Measurements from ENCODE around the gene IL32. TPM values are rescaled to one million over a fixed set of nuclear protein-coding genes. Genes with fewer than 3 reads are reported as not detected.

The IL32 gene
- total RNA-seq, 1 experiment from 2014 or later: 4.7 TPM

GRCh38 chr16:3027489-3027795 lies 38.0 kb upstream of the IL32 start (continued):
- no peak for TF ChIP-seq CTCF (IDR thresholded peaks at IDR 0.05)

GRCh38 chr16:3027983-3028715 lies 37.3 kb upstream of the IL32 start:
- H3K4me1 Mint-ChIP-seq: peaks cover 28% of the 10 kb centered on the region
- peak; percentile 49 for ATAC-seq
- CTCF ChIA-PET: interaction anchor here (0.6 to 9.8 kb wide), 51 partner anchors 7 to 1255 kb away, joined by 3 to 355 read pairs (median 7); partner anchors contain the start of genes BICDL2, CLDN6, CLDN9 and FLYWCH2
- H3K27me3 Mint-ChIP-seq (ENCODE audit: low read depth): no peaks in the 10 kb centered on the region
- peaks cover 23% of the 10 kb centered on the region for H3K36me3 Mint-ChIP-seq
- POLR2A ChIA-PET: interaction anchor here (0.5 to 17.1 kb wide), 17 partner anchors 8 to 778 kb away, joined by 3 to 502 read pairs (median 5); partner anchors contain the start of genes BICDL2, CLDN6, CLDN9 and TNFRSF12A
- peak overlapping the region; percentile 36 for H3K4me3 Mint-ChIP-seq
- H3K27ac Mint-ChIP-seq: no peak overlapping the region
- H3K9me3 Mint-ChIP-seq: no peaks in the 10 kb centered on the region
- DNase-seq (ENCODE audit: low spot score): peak; percentile 97
- TF ChIP-seq IRF1 (CRISPR knock-in tag; IDR thresholded peaks at IDR 0.05) (no peak), FOXK1 (CRISPR knock-in tag; IDR thresholded peaks at IDR 0.05) (no peak; the same call in 1 of the 2 replicates), MXD4 (CRISPR knock-in tag; IDR thresholded peaks at IDR 0.05; ENCODE audit: borderline replicate concordance) (no peak), CTCF (IDR thresholded peaks at IDR 0.05) (peak; percentile 60), IRF2 (CRISPR knock-in tag; IDR thresholded peaks at IDR 0.05; ENCODE audit: borderline replicate concordance, low read depth) (no peak), MYBL2 (CRISPR knock-in tag; IDR thresholded peaks at IDR 0.05) (no peak), TP53 (CRISPR knock-in tag; IDR thresholded peaks at IDR 0.05) (0 out of 2 replicates have a peak, but pooled peaks have one; percentile 68), STAT6 (CRISPR knock-in tag; conservative IDR thresholded peaks at IDR 0.05; ENCODE audit: low read depth) (no peak), HMGXB4 (CRISPR knock-in tag; IDR thresholded peaks at IDR 0.05) (peak; percentile 52; the same call in 1 of the 2 replicates), ETV6 (CRISPR knock-in tag; IDR thresholded peaks at IDR 0.05) (no peak; the same call in 1 of the 2 replicates), ZNF317 (CRISPR knock-in tag; IDR thresholded peaks at IDR 0.05; ENCODE audit: borderline replicate concordance, low read depth) (no peak), RELA (CRISPR knock-in tag; IDR thresholded peaks at IDR 0.05; ENCODE audit: borderline replicate concordance) (peak; percentile 37; the same call in 1 of the 2 replicates), JUN (CRISPR knock-in tag; IDR thresholded peaks at IDR 0.05) (no peak), ZBTB21 (CRISPR knock-in tag; IDR thresholded peaks at IDR 0.05; ENCODE audit: borderline replicate concordance) (0 out of 2 replicates have a peak, but pooled peaks have one; percentile 40), ZNF121 (CRISPR knock-in tag; IDR thresholded peaks at IDR 0.05) (peak; percentile 61; the same call in 1 of the 2 replicates)
- TF ChIP-seq, protein P1, sequence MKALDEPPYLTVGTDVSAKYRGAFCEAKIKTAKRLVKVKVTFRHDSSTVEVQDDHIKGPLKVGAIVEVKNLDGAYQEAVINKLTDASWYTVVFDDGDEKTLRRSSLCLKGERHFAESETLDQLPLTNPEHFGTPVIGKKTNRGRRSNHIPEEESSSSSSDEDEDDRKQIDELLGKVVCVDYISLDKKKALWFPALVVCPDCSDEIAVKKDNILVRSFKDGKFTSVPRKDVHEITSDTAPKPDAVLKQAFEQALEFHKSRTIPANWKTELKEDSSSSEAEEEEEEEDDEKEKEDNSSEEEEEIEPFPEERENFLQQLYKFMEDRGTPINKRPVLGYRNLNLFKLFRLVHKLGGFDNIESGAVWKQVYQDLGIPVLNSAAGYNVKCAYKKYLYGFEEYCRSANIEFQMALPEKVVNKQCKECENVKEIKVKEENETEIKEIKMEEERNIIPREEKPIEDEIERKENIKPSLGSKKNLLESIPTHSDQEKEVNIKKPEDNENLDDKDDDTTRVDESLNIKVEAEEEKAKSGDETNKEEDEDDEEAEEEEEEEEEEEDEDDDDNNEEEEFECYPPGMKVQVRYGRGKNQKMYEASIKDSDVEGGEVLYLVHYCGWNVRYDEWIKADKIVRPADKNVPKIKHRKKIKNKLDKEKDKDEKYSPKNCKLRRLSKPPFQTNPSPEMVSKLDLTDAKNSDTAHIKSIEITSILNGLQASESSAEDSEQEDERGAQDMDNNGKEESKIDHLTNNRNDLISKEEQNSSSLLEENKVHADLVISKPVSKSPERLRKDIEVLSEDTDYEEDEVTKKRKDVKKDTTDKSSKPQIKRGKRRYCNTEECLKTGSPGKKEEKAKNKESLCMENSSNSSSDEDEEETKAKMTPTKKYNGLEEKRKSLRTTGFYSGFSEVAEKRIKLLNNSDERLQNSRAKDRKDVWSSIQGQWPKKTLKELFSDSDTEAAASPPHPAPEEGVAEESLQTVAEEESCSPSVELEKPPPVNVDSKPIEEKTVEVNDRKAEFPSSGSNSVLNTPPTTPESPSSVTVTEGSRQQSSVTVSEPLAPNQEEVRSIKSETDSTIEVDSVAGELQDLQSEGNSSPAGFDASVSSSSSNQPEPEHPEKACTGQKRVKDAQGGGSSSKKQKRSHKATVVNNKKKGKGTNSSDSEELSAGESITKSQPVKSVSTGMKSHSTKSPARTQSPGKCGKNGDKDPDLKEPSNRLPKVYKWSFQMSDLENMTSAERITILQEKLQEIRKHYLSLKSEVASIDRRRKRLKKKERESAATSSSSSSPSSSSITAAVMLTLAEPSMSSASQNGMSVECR (CRISPR knock-in tag; IDR thresholded peaks at IDR 0.05; ENCODE audit: borderline replicate concordance): no peak
- TF ChIP-seq, protein P2, sequence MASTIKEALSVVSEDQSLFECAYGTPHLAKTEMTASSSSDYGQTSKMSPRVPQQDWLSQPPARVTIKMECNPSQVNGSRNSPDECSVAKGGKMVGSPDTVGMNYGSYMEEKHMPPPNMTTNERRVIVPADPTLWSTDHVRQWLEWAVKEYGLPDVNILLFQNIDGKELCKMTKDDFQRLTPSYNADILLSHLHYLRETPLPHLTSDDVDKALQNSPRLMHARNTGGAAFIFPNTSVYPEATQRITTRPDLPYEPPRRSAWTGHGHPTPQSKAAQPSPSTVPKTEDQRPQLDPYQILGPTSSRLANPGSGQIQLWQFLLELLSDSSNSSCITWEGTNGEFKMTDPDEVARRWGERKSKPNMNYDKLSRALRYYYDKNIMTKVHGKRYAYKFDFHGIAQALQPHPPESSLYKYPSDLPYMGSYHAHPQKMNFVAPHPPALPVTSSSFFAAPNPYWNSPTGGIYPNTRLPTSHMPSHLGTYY (CRISPR knock-in tag; IDR thresholded peaks at IDR 0.05): no peak
- TF ChIP-seq, protein P3, sequence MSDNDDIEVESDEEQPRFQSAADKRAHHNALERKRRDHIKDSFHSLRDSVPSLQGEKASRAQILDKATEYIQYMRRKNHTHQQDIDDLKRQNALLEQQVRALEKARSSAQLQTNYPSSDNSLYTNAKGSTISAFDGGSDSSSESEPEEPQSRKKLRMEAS (CRISPR knock-in tag; IDR thresholded peaks at IDR 0.05): peak; percentile 83

Data from WTC11 (cell line).